HEK293 (cell line): Measurements from ENCODE around the gene RNF126.

Source experiments
- CTCF ChIA-PET: fragments of 350-600 bp; formaldehyde crosslinking; extraction: SDS; loops from one replicate; lab custom pipeline; 2021; ENCODE audit warnings: antibody characterized with exemption; lab: Yijun Ruan, JAX
- POLR2A ChIA-PET: fragments of 300-600 bp; formaldehyde crosslinking; extraction: SDS; loops from one replicate; lab custom pipeline; 2020; ENCODE audit warnings: antibody characterized with exemption, inconsistent platforms; lab: Yijun Ruan, JAX
- H3K27ac ChIP-seq: fragments of 200-500 bp; sonication (Bioruptor generic); 2 replicates; pipeline ENCODE4 v1.5.1; 2014; ENCODE audit warnings: low read depth, low read length, control low read depth, inconsistent platforms; ENCODE audit errors: extremely low read depth
- H3K36me3 ChIP-seq, 2 experiments: fragments of 200-500 bp in 1 of 2; sonication (Bioruptor generic) in 1 of 2; 1 replicate in 1 of 2; 2 replicates in 1 of 2; pipeline ENCODE4 v1.5.1; 2014 to 2017; ENCODE audit warnings: inconsistent platforms in 2 of 2, low read length in 2 of 2; ENCODE audit not compliant: control insufficient read depth in 2 of 2, insufficient read depth in 1 of 2
- H3K4me1 ChIP-seq: fragments of 200-500 bp; sonication (Bioruptor generic); 2 replicates; pipeline ENCODE4 v1.5.1; 2014; ENCODE audit warnings: mild to moderate bottlenecking, low read length, inconsistent platforms; ENCODE audit not compliant: control insufficient read depth, insufficient read depth
- H3K4me3 ChIP-seq: 2 replicates; pipeline ENCODE4 v1.5.1; 2011; ENCODE audit warnings: low read depth, mild to moderate bottlenecking, control low read depth, low read length, moderate library complexity
- H3K9me3 ChIP-seq: fragments of 200-500 bp; sonication (Bioruptor generic); 2 replicates; pipeline ENCODE4 v1.5.1; 2014; ENCODE audit warnings: low read depth, low read length, inconsistent platforms; ENCODE audit not compliant: control insufficient read depth, insufficient read depth
- SALL2 ChIP-seq: fragments of 450-650 bp; formaldehyde crosslinking; IDR thresholded peaks from 2 replicates; pipeline ENCODE4 v1.5.0; 2017; ENCODE audit warnings: missing biosample characterization, mild to moderate bottlenecking, missing genetic modification characterization, borderline replicate concordance
- SCRT2 ChIP-seq: fragments of 450-650 bp; formaldehyde crosslinking; IDR thresholded peaks from 2 replicates; pipeline ENCODE4 v1.5.1; 2016; ENCODE audit warnings: missing biosample characterization, missing genetic modification characterization
- ZFHX2 ChIP-seq: fragments of 450-650 bp; formaldehyde crosslinking; conservative IDR thresholded peaks from 2 replicates; pipeline ENCODE4 v1.5.1; 2016; ENCODE audit warnings: missing biosample characterization, missing genetic modification characterization
- ZIC2 ChIP-seq: fragments of 450-650 bp; formaldehyde crosslinking; IDR thresholded peaks from 2 replicates; pipeline ENCODE4 v1.5.1; 2016; ENCODE audit warnings: missing biosample characterization, missing genetic modification characterization
- ZNF223 ChIP-seq: fragments of 450-650 bp; formaldehyde crosslinking; IDR thresholded peaks from 2 replicates; pipeline ENCODE4 v1.5.1; 2016; ENCODE audit warnings: missing biosample characterization, missing genetic modification characterization
- ZNF248 ChIP-seq: fragments of 450-650 bp; formaldehyde crosslinking; IDR thresholded peaks from 2 replicates; pipeline ENCODE4 v1.5.1; 2017; ENCODE audit warnings: missing biosample characterization, missing genetic modification characterization
- ZNF350 ChIP-seq: fragments of 450-650 bp; formaldehyde crosslinking; IDR thresholded peaks from 2 replicates; pipeline ENCODE4 v1.5.0; 2017; ENCODE audit warnings: missing biosample characterization, mild to moderate bottlenecking, missing genetic modification characterization
- ZNF416 ChIP-seq: fragments of 450-650 bp; formaldehyde crosslinking; IDR thresholded peaks from 2 replicates; pipeline ENCODE4 v1.5.1; 2016; ENCODE audit warnings: missing biosample characterization, missing genetic modification characterization
- ZNF423 ChIP-seq: fragments of 450-650 bp; formaldehyde crosslinking; IDR thresholded peaks from 2 replicates; pipeline ENCODE4 v1.5.1; 2016; ENCODE audit warnings: missing biosample characterization, missing genetic modification characterization
- ZNF501 ChIP-seq: fragments of 450-650 bp; formaldehyde crosslinking; IDR thresholded peaks from 2 replicates; pipeline ENCODE4 v1.5.1; 2016; ENCODE audit warnings: missing biosample characterization, missing genetic modification characterization
- ZNF600 ChIP-seq: fragments of 450-650 bp; formaldehyde crosslinking; IDR thresholded peaks from 2 replicates; pipeline ENCODE4 v1.5.1; 2016; ENCODE audit warnings: missing biosample characterization, missing genetic modification characterization
- ZNF747 ChIP-seq: fragments of 450-650 bp; formaldehyde crosslinking; IDR thresholded peaks from 2 replicates; pipeline ENCODE4 v1.5.1; 2016; ENCODE audit warnings: missing biosample characterization, missing genetic modification characterization
- ZNF843 ChIP-seq: fragments of 450-650 bp; formaldehyde crosslinking; IDR thresholded peaks from 2 replicates; pipeline ENCODE4 v1.5.1; 2016; ENCODE audit warnings: missing biosample characterization, missing genetic modification characterization
- ZXDB ChIP-seq: fragments of 450-650 bp; formaldehyde crosslinking; IDR thresholded peaks from 2 replicates; pipeline ENCODE4 v1.5.1; 2016; ENCODE audit warnings: missing biosample characterization, missing genetic modification characterization
- TF ChIP-seq, protein P1 (sequence below): fragments of 450-650 bp; formaldehyde crosslinking; IDR thresholded peaks from 2 replicates; pipeline ENCODE4 v1.5.1; 2016; ENCODE audit warnings: missing biosample characterization, missing genetic modification characterization
- TF ChIP-seq, protein P2 (sequence below): fragments of 450-650 bp; formaldehyde crosslinking; IDR thresholded peaks from 2 replicates; pipeline ENCODE4 v1.5.1; 2016; ENCODE audit warnings: missing biosample characterization, missing genetic modification characterization
- TF ChIP-seq, protein P3 (sequence below): fragments of 450-650 bp; formaldehyde crosslinking; conservative IDR thresholded peaks from 2 replicates; pipeline ENCODE4 v1.5.1; 2016; ENCODE audit warnings: low read depth, missing biosample characterization, missing genetic modification characterization
- TF ChIP-seq, protein P4 (sequence below): fragments of 450-650 bp; formaldehyde crosslinking; IDR thresholded peaks from 2 replicates; pipeline ENCODE4 v1.5.1; 2017; ENCODE audit warnings: missing biosample characterization, missing genetic modification characterization
- TF ChIP-seq, protein P5 (sequence below): fragments of 450-650 bp; formaldehyde crosslinking; IDR thresholded peaks from 2 replicates; pipeline ENCODE4 v1.5.1; 2016; ENCODE audit warnings: missing biosample characterization, missing genetic modification characterization

RNF126 gene

DNA sequence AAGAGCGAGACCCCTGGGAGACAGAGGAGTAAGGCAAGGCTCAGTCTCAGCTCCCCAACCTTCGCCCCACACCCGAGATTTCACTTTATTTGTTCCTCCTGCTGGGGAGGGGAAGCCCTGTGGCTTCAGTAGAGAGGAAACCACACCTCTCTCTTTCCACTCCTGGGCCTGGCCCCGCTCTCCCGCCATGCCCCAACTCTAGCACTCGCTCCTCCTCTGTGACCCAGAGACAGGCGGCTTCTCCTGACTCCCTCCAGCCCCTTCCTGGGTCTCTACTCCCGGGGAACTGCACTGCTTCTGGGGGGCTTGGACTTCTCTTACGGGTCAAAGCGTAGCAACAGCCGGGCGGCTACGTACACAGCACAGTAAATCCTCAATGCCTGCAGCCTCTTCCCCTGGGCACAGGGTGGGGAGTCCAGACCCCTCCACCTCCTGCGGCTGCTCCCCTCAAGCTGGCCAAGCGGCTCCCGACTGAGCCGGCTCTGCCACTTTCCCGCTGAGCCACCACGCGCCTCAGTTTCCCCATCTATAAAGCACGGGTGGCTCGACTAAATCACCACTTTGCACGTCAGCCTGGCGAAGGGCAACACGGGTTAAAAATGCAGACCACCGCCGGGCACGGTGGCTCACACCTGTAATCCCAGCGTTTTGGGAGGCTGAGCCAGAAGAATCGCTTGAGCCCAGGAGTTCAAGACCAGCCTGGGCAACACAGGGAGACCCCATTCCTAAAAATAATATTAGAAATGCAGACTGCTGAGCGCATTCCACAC, 1.4 kb downstream of the RNF126 start (continued):
- TF ChIP-seq ZNF416 (tag by site-specific recombination), result no peak
- TF ChIP-seq ZNF423 (tag by site-specific recombination), result no peak
- no peak for TF ChIP-seq SALL2
- TF ChIP-seq SCRT2 (tag by site-specific recombination), result no peak
- TF ChIP-seq, protein P1, sequence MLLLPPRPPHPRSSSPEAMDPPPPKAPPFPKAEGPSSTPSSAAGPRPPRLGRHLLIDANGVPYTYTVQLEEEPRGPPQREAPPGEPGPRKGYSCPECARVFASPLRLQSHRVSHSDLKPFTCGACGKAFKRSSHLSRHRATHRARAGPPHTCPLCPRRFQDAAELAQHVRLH (tag by site-specific recombination), result no peak

DNA sequence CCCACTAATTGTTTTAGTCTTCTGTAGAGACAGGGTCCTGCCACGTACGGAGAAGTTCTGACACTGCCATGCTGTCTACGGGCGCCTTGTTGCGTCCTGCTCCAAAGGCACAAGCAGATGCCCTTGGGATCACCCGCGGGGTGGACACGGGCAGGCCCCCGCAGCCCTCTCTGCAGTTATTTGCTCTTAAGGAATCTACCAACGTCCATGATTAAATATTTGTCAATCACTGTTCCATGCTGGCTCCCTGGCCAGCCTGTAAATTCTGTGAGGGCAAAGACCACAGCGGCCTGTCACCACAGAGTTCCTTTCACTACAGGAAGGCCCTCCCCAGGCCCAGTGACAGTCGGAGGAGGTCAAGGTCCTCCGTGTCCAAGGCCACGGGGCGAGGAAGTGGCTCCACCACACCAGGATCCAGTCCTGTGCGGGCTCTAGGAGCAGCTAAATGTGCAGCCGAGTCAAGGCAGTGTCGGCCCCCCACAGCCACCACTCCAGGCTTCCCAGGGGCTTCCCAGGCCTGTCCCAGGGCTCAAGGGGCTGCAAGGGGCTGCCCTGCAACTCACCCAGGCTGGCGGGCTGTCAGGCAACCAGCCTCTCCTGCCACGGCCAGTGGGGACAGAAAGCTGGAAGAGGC, 2.1 kb downstream of the RNF126 start:
- H3K9me3 ChIP-seq, result no peaks in the 10 kb centered on the region
- POLR2A ChIA-PET, result interaction anchor here (0.5 kb wide), 1 partner anchor 1130 kb away, joined by 3 read pairs; no protein-coding TSS in a partner anchor
- peak overlapping the region; percentile 2; the same call in 1 of the 2 replicates for H3K4me3 ChIP-seq
- H3K36me3 ChIP-seq, result peaks cover 0 to 42% of the 10 kb centered on the region in 2 experiments; a peak in 1 of 3 replicates
- CTCF ChIA-PET, result interaction anchor here (0.6 kb wide), 1 partner anchor 141 kb away, joined by 3 read pairs; no protein-coding TSS in a partner anchor
- peak overlapping the region; percentile 94 for H3K27ac ChIP-seq
- no peak for TF ChIP-seq ZNF248 (tag by site-specific recombination)
- TF ChIP-seq ZIC2 (tag by site-specific recombination), result peak; percentile 68
- peak; percentile 88 for TF ChIP-seq ZXDB (tag by site-specific recombination)
- TF ChIP-seq, protein P2, sequence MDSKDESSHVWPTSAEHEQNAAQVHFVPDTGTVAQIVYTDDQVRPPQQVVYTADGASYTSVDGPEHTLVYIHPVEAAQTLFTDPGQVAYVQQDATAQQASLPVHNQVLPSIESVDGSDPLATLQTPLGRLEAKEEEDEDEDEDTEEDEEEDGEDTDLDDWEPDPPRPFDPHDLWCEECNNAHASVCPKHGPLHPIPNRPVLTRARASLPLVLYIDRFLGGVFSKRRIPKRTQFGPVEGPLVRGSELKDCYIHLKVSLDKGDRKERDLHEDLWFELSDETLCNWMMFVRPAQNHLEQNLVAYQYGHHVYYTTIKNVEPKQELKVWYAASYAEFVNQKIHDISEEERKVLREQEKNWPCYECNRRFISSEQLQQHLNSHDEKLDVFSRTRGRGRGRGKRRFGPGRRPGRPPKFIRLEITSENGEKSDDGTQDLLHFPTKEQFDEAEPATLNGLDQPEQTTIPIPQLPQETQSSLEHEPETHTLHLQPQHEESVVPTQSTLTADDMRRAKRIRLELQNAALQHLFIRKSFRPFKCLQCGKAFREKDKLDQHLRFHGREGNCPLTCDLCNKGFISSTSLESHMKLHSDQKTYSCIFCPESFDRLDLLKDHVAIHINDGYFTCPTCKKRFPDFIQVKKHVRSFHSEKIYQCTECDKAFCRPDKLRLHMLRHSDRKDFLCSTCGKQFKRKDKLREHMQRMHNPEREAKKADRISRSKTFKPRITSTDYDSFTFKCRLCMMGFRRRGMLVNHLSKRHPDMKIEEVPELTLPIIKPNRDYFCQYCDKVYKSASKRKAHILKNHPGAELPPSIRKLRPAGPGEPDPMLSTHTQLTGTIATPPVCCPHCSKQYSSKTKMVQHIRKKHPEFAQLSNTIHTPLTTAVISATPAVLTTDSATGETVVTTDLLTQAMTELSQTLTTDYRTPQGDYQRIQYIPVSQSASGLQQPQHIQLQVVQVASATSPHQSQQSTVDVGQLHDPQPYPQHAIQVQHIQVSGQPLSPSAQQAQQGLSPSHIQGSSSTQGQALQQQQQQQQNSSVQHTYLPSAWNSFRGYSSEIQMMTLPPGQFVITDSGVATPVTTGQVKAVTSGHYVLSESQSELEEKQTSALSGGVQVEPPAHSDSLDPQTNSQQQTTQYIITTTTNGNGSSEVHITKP (tag by site-specific recombination), result no peak
- TF ChIP-seq, protein P3, sequence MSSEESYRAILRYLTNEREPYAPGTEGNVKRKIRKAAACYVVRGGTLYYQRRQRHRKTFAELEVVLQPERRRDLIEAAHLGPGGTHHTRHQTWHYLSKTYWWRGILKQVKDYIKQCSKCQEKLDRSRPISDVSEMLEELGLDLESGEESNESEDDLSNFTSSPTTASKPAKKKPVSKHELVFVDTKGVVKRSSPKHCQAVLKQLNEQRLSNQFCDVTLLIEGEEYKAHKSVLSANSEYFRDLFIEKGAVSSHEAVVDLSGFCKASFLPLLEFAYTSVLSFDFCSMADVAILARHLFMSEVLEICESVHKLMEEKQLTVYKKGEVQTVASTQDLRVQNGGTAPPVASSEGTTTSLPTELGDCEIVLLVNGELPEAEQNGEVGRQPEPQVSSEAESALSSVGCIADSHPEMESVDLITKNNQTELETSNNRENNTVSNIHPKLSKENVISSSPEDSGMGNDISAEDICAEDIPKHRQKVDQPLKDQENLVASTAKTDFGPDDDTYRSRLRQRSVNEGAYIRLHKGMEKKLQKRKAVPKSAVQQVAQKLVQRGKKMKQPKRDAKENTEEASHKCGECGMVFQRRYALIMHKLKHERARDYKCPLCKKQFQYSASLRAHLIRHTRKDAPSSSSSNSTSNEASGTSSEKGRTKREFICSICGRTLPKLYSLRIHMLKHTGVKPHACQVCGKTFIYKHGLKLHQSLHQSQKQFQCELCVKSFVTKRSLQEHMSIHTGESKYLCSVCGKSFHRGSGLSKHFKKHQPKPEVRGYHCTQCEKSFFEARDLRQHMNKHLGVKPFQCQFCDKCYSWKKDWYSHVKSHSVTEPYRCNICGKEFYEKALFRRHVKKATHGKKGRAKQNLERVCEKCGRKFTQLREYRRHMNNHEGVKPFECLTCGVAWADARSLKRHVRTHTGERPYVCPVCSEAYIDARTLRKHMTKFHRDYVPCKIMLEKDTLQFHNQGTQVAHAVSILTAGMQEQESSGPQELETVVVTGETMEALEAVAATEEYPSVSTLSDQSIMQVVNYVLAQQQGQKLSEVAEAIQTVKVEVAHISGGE (tag by site-specific recombination), result no peak
- peaks cover 9% of the 10 kb centered on the region for H3K4me1 ChIP-seq

DNA sequence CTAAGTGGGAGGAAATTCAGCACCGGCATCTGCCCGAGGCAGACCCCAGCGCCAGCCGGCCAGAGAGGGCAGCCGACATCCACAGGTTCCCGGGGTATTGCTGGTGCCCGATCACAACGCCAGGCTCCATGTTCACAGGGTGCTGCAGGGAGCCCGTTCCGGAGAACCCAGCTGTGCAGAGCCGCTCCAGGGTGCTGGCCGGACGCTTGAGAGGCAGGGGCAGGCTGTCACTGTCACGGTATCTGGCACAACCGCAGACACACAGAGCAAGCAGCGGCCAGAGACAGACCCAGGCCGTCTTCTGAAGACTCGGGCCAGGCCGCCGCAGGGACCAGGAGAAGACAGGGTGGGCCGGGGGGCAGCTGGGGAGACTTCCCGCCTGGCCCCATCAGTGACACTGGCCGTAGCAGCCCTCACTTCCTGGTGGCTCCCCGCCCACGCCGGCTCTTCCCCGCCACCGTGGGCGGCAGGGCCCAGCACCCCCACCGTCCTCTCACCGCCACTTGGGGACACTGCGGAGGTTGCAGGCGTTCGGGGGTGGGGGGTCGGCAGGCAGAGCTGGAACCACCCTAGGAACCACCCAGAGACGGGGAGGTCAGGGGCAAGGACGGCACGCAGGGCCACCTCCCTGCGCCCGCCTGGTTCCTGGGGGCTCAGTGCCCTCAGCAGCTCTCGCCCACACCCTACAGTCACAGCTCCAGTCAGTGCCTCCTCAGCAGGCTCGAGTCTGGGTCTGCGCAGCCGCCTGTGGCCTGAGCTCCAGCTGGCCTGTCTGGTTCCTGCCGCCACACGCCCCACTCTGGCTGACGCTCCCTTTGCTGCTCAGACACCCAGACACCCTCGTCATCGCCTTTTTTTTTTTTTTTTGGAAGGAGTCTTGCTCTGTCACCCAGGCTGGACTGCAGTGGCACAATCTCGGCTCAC, 3.8 kb downstream of the RNF126 start:
- H3K4me3 ChIP-seq, result no peak overlapping the region
- H3K9me3 ChIP-seq, result no peaks in the 10 kb centered on the region
- peaks cover 6 to 57% of the 10 kb centered on the region in 2 experiments; a peak in 2 of 3 replicates for H3K36me3 ChIP-seq
- ChIA-PET POLR2A (no interaction called here), CTCF (interaction anchor here (0.6 kb wide), 1 partner anchor 112 kb away, joined by 3 read pairs; no protein-coding TSS in a partner anchor)
- H3K4me1 ChIP-seq, result peaks cover 9% of the 10 kb centered on the region
- peak overlapping the region; percentile 5; the same call in 1 of the 2 replicates for H3K27ac ChIP-seq
- TF ChIP-seq, protein P4, sequence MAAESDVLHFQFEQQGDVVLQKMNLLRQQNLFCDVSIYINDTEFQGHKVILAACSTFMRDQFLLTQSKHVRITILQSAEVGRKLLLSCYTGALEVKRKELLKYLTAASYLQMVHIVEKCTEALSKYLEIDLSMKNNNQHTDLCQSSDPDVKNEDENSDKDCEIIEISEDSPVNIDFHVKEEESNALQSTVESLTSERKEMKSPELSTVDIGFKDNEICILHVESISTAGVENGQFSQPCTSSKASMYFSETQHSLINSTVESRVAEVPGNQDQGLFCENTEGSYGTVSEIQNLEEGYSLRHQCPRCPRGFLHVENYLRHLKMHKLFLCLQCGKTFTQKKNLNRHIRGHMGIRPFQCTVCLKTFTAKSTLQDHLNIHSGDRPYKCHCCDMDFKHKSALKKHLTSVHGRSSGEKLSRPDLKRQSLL (tag by site-specific recombination), result peak; percentile 59; the same call in 1 of the 2 replicates
- peak; percentile 91 for TF ChIP-seq ZFHX2 (tag by site-specific recombination)
- no peak for TF ChIP-seq ZNF223
- TF ChIP-seq ZNF843 (tag by site-specific recombination), result no peak
- TF ChIP-seq, protein P5, sequence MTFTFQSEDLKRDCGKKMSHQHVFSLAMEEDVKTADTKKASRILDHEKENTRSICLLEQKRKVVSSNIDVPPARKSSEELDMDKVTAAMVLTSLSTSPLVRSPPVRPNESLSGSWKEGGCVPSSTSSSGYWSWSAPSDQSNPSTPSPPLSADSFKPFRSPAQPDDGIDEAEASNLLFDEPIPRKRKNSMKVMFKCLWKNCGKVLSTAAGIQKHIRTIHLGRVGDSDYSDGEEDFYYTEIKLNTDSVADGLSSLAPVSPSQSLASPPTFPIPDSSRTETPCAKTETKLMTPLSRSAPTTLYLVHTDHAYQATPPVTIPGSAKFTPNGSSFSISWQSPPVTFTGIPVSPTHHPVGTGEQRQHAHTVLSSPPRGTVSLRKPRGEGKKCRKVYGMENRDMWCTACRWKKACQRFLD, result no peak
- TF ChIP-seq ZNF501 (tag by site-specific recombination), result no peak
- TF ChIP-seq ZNF747 (tag by site-specific recombination), result no peak
- peak; percentile 37; the same call in 1 of the 2 replicates for TF ChIP-seq ZNF600 (tag by site-specific recombination)
- TF ChIP-seq ZNF350 (tag by site-specific recombination), result no peak
